ENCODE data around the gene CEACAM19.
"Not testable (repeated sequence)": the region's sequence is repeated elsewhere in the genome, so short reads cannot be mapped to it uniquely, and the experiment has no call there.

Gene CEACAM19

DNA sequence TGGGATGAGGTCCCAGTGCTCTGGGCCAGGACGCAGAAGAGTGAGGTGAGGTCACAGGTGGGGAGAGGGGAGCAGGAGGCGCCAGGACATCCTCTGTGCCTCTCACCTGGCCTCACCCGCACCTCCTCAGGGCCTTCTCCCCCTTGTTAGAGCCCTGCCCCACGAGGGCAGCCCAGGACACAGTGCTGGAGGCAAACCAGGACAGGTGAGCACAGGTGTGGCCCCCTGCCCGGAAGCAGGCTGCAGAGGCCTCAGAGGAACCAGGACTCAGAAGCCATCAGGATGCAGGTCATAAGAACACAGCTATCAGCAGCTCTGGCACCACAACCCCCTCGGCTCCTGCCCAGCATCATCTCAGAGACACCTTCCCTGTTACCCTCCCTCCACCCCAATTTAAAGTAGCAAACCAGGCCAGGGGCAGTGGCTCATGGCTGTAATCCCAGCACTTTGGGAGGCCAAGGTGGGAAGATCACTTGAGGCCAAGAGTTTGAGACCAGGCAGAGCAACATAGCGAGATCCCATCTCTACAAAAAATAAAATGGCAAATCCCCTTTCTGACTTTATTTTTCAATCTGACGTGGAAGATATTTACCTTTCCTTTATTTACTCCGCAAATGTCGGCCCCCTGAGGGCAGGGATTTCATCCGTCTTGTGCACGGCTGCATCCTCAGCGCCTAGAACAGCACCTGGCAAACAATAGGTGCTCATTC is 27.4 kb downstream of the CEACAM19 start, which contains the start of gene CEACAM16:
Gene CEACAM16, plus strand, starts transcription at position 660 of the 710 bp plus-strand sequence. CDS start 2,306 bp downstream, outside the sequence.
- in situ Hi-C loops (cut with HindIII; ENCODE audit: low sequenced_read_pairs): no loop called here

DNA sequence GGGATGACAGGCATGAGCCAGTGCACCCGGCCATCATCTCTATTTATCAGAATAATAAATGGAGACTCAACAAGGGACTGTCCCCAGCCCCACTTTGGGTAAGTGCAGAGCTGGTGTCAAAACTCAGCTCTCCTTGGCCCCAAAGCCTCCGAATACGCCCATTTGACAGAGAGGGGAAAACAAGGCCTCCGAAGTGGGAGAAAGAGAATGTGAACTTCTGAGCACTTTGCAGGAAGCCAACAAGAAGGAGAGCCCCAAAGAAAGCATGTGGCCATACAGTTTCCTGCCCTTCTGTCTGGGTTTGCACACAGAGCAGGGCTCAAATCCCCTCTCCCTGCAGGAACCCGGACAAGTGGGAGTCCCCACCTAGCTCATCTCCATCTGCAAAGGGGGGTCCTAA is 29.3 kb downstream of the CEACAM19 start:
- in situ Hi-C loops (cut with HindIII; ENCODE audit: low sequenced_read_pairs): no loop called here

DNA sequence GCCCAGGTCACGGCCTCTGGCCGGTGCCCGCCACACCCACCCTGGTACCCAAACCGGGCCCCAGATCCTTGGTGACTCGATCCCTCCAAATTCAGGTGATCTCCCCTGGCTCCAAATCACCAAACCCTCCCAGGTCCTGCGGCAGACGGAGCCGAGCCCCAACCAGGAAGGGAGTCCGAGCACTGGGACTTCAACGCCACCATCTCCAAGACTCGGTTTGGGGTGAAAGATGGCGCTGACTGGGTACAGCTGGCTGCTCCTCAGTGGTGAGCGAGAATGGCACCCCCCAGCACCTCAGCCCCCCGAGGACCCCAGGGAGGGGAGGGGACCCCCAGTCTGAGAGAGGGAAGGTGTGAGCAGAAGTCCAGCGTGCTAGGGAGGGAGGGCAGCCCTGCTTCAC is 29.9 kb downstream of the CEACAM19 start:
- in situ Hi-C loops (cut with HindIII; ENCODE audit: low sequenced_read_pairs): no loop called here

- in situ Hi-C loops (cut with HindIII; ENCODE audit: low sequenced_read_pairs): no loop called here
These were observed 31.4 kb downstream of the CEACAM19 start for GRCh38 chr19:44702551-44703176.

GRCh38 chr19:44703336-44704078 is 32.2 kb downstream of the CEACAM19 start:
- in situ Hi-C loops (cut with HindIII; ENCODE audit: low sequenced_read_pairs): no loop called here

DNA sequence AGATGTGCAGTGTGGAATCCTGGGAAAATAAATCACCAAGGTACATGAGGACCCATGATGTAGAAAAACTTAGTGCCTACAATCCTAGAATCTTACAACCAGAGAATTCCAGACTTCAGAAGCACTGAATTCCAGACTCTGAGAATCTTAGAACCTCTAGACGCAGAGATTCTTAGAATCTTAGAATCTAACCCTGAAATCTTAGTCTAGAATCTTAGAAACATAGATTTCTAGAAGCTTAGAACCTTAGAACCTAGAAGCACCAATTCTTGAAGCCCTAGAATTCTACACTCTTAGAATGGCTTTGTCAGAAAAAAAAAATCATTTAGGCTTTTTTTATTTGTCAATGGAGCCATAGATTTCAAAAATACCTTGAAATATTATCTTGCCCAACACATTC is 33.7 kb downstream of the CEACAM19 start:
- in situ Hi-C loops (cut with HindIII; ENCODE audit: low sequenced_read_pairs): no loop called here

- in situ Hi-C loops (cut with HindIII; ENCODE audit: low sequenced_read_pairs): no loop called here
These were observed 34.3 kb downstream of the CEACAM19 start for GRCh38 chr19:44705502-44706010.

DNA sequence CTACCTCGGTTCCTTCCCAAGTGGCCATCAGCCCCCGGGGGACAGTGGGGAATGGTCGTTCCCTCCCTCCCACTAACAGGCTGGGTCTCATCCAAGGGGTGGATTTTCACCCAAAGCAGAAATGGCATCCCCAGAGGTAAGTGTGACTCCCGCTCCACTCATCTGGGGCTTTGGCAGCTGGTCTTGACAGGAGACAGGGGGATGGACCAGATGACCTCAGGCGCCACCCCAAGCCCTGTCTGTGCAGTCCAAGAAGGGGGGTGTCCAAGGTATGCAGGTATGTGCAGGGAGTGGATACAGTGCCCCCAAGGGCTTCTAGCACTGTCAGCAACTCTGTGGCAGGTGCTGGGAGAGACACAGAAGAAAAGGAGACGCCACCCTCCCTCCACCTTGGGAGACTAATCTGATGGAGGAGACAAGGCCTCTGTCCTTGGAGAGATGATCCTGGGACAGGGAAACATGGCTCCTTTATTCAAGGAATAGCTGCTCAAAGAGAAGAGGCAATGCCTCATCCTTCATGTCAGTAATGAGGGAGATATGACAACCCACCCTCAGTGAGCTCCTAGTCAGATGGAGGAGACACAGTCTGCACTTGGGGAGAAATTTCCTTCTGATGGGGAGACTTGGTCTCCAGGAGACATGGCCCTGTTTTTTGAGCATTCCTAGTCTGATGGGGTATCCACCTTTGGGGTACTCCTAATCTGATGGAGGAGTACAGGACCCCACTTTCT is 35.4 kb downstream of the CEACAM19 start:
- in situ Hi-C loops (cut with HindIII; ENCODE audit: low sequenced_read_pairs): no loop called here

DNA sequence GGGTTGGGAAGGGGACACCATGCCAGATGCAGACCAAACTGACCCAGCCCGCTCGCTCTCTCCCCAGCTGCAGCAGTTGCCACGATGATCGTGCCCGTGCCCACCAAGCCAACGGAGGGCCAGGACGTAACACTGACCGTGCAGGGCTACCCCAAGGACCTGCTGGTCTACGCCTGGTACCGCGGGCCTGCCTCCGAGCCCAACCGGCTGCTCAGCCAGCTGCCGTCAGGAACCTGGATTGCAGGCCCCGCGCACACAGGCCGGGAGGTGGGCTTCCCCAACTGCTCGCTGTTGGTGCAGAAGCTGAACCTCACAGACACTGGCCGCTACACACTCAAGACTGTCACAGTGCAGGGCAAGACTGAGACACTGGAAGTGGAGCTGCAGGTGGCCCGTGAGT is 36.5 kb downstream of the CEACAM19 start:
- in situ Hi-C loops (cut with HindIII; ENCODE audit: low sequenced_read_pairs): no loop called here

DNA sequence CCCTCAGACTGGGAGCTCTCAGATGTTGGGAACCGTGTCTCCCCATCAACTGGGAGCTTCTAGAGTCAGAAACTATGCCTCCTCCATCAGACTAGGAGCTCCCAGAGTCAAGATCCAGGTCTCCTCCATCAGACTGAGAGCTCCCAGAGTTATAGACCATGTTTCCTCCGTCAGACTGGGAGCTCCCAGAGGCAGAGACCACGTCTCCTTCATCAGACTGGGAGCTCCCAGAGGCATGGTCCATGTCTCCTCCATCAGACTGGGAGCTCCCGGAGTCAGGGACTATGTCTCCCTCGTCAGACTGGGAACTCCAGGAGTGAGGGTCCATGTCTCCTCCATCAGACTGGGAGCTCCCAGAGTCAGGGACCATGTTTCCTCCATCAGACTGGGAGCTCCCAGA is 37.7 kb downstream of the CEACAM19 start:
- in situ Hi-C loops (cut with HindIII; ENCODE audit: low sequenced_read_pairs): no loop called here

- in situ Hi-C loops (cut with HindIII; ENCODE audit: low sequenced_read_pairs): not testable (repeated sequence)
These were observed 38.4 kb downstream of the CEACAM19 start for GRCh38 chr19:44709434-44710266.

GRCh38 chr19:44710483-44710882 is 39.2 kb downstream of the CEACAM19 start:
- in situ Hi-C loops (cut with HindIII; ENCODE audit: low sequenced_read_pairs): no loop called here

GRCh38 chr19:44712864-44713515 is 41.7 kb downstream of the CEACAM19 start:
- in situ Hi-C loops (cut with HindIII; ENCODE audit: low sequenced_read_pairs): no loop called here

GRCh38 chr19:44714597-44715169 is 43.4 kb downstream of the CEACAM19 start:
- in situ Hi-C loops (cut with HindIII; ENCODE audit: low sequenced_read_pairs): loop anchor here (5.0 kb wide), 1 partner anchor 123 kb away; no protein-coding TSS in a partner anchor

- in situ Hi-C loops (cut with HindIII; ENCODE audit: low sequenced_read_pairs): loop anchor here (5.0 kb wide), 1 partner anchor 120 kb away; no protein-coding TSS in a partner anchor
These were observed 46.3 kb downstream of the CEACAM19 start for GRCh38 chr19:44717603-44718002.

GRCh38 chr19:44718441-44719261 is 47.4 kb downstream of the CEACAM19 start:
- in situ Hi-C loops (cut with HindIII; ENCODE audit: low sequenced_read_pairs): loop anchor here (5.0 kb wide), 1 partner anchor 119 kb away; no protein-coding TSS in a partner anchor

DNA sequence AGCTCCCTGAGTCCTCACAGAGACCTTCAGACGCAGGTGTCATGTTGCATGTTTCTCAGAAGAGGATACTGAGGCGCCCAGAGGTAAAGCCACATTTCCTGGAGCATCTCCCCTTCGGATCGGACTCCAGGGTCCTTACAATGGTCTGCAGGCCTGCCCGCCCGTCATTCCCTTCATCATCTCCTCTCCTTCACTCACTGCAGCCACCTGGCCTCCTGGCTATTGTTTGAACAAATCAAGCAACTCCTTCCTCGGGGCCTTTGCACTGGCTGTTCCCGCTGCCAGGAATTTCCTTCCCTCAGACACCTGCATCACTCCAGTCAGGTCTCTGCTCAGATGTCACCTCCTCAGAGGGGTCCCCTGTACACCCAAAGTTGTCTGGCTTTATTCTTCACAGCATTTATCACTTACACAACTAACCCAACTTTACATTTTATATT is 48.0 kb downstream of the CEACAM19 start:
- in situ Hi-C loops (cut with HindIII; ENCODE audit: low sequenced_read_pairs): loop anchor here (5.0 kb wide), 1 partner anchor 118 kb away; no protein-coding TSS in a partner anchor

GRCh38 chr19:44720396-44720795 is 49.1 kb downstream of the CEACAM19 start:
- in situ Hi-C loops (cut with HindIII; ENCODE audit: low sequenced_read_pairs): loop anchor here (10.0 kb wide), 1 partner anchor 84 kb away; the partner anchor contains the start of gene BCAM
